Adrenal gland (tissue), 19 donors: ENCODE data around the gene INHBB. TPM values are rescaled to one million over a fixed set of nuclear protein-coding genes. Genes with fewer than 3 reads are reported as not detected.

ENCODE experiments used
- DNase-seq, 7 donors: peaks; one replicate each; pipeline ENCODE4 v3.0.0-alpha.2; 2019 to 2020
- H3K27ac ChIP-seq, 5 donors: fragments of 200-600 bp; sonication (generic) in 4 of 5; 1 replicate in 3 of 5; 2 replicates in 2 of 5; pipeline versions ENCODE4 v1.5.1 to v1.8.0; 2016 to 2020; ENCODE audit warnings: mild to moderate bottlenecking in 1 of 5
- H3K27me3 ChIP-seq: fragments of 200-600 bp; 2 replicates; pipeline ENCODE4 v1.8.0; 2021
- H3K36me3 ChIP-seq, 2 donors: fragments of 200-600 bp; replicated peaks in 1 of 2; 1 replicate in 1 of 2; 2 replicates in 1 of 2; pipeline versions ENCODE4 v1.5.1 to v1.8.0; 2018 to 2022
- H3K4me1 ChIP-seq, 2 donors: fragments of 200-600 bp; replicated peaks in 1 of 2; 1 replicate in 1 of 2; 2 replicates in 1 of 2; pipeline versions ENCODE4 v1.5.1 to v1.8.0; 2018 to 2021
- H3K4me3 ChIP-seq, 4 donors: fragments of 200-600 bp; sonication (generic) in 3 of 4; one replicate each; pipeline ENCODE4 v1.5.1; 2016 to 2018
- H3K9me3 ChIP-seq, 3 donors: fragments of 200-600 bp; sonication (generic) in 1 of 3; replicated peaks in 1 of 3; 1 replicate in 2 of 3; 2 replicates in 1 of 3; pipeline versions ENCODE4 v1.5.1 to v1.8.0; 2016 to 2021
- POLR2A ChIP-seq, 2 donors: fragments of 450-650 bp; IDR thresholded peaks; one replicate each; pipeline ENCODE4 v1.6.1; 2017; ENCODE audit warnings: antibody characterized with exemption in 2 of 2, mild to moderate bottlenecking in 2 of 2, moderate library complexity in 1 of 2
- WGBS, 4 donors: extraction: QIAGEN DNeasy Blood & Tissue Kit in 2 of 4; methylation state at CpG; one replicate each; pipeline versions ENCODE4 v1.1.5 to v1.1.7; 2013 to 2017; 5-methylcytosine and 5-hydroxymethylcytosine counted together
- intact Hi-C, 2 donors: fragments of 100-400 bp; cut with DNase I; formaldehyde crosslinking; loops; one replicate each; pipeline versions ENCODE4 v1.14.1 to v1.15.0; 2022 to 2023
- long read RNA-seq, 10 donors: library from polyadenylated mRNA in 3 of 10; unstranded in 2 of 10; stranded (forward) in 1 of 10; transcript quantifications; one replicate each; pipeline ENCODE4 v2.0.0 and lab custom pipeline, GENCODE V29; 2021 to 2026
- polyA plus RNA-seq, 3 donors: library from polyadenylated mRNA; stranded (reverse); fragments of 200-250 nt in 2 of 3; fragments of 350-450 nt in 1 of 3; fragmentation: Illumina TruSeq in 1 of 3; extraction: RNeasy Lipid Tissue Mini Kit (QIAGEN cat#74804) in 1 of 3; gene quantifications; one replicate each; pipeline ENCODE4 v1.2.3, GENCODE V29; 2013 to 2014
- total RNA-seq, 9 donors: library from RNA; depleted of rRNA in 4 of 9; stranded (reverse); fragments of >200 nt in 4 of 9; fragments of 120-200 nt in 1 of 9; fragmentation: NEBNext Ultra II Directional in 1 of 9; extraction: Animal tissue kit (Norgen Biotek cat#: 25700) in 1 of 9; gene quantifications; one replicate each; pipeline versions ENCODE4 v1.1.0 to v1.2.4, GENCODE V29; 2013 to 2023
- TF ChIP-seq, protein P1 (sequence below), 6 experiments: fragments of 450-650 bp in 4 of 6; fragments of 200-600 bp in 2 of 6; sonication (generic) in 1 of 6; IDR thresholded peaks; 1 replicate in 5 of 6; 2 replicates in 1 of 6; pipeline versions ENCODE4 v1.5.1 to v1.8.0; 2016 to 2021; ENCODE audit warnings: antibody characterized with exemption in 6 of 6, mild to moderate bottlenecking in 2 of 6, moderate library complexity in 1 of 6
- donor health status: healthy with polysubstance abuse.
- donor health status: Bipolar disorder and iron deficiency.
- donor health status: DM: yes; HTN: yes; CAD: no.
- donor health status: DM: no; HTN: no; CAD: no.
- donor health status: DM: no; HTN: no; CAD: no.
- donor health status: DM: yes; HTN: yes; CAD: no.

Gene INHBB
- total RNA-seq (1 to 10 TPM in 8 of 9 donors, under 1 TPM in 1; 0.28 to 9.1 (median 6.6) TPM), polyA plus RNA-seq (1 to 10 TPM; 2.4 to 8.7 (median 8.5) TPM)
- long read RNA-seq, donor 1, result 0 reads
- long read RNA-seq, donor 2, result 0 reads
- long read RNA-seq, donor 3, result 0 reads
- long read RNA-seq, donor 4, result 0 reads
- long read RNA-seq, donor 5, result 0 reads
- long read RNA-seq, donor 6, result 0 reads
- long read RNA-seq, donor 7, result 0 reads
- long read RNA-seq, donor 8, partial matches to known transcripts, result 0 of 1 reads
- long read RNA-seq, donor 8, other reads (novel, unspliced or antisense), result 0 of 1 reads
- long read RNA-seq, donor 9, result 0 reads
- long read RNA-seq, donor 10, result 0 reads

DNA sequence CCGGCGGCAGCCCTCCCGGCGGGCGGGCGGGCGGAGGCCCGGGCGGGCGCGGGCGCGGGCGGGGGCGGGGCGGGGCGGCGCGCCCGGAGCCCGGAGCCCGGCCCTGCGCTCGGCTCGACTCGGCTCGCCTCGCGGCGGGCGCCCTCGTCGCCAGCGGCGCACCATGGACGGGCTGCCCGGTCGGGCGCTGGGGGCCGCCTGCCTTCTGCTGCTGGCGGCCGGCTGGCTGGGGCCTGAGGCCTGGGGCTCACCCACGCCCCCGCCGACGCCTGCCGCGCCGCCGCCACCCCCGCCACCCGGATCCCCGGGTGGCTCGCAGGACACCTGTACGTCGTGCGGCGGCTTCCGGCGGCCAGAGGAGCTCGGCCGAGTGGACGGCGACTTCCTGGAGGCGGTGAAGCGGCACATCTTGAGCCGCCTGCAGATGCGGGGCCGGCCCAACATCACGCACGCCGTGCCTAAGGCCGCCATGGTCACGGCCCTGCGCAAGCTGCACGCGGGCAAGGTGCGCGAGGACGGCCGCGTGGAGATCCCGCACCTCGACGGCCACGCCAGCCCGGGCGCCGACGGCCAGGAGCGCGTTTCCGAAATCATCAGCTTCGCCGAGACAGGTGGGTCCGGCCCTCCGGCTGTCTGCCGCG, at the start of gene INHBB:
INHBB (plus strand) TSS at position 111 of the 641 bp plus-strand sequence; CDS start at position 164, 53 bp downstream.
- TF ChIP-seq, protein P1, sequence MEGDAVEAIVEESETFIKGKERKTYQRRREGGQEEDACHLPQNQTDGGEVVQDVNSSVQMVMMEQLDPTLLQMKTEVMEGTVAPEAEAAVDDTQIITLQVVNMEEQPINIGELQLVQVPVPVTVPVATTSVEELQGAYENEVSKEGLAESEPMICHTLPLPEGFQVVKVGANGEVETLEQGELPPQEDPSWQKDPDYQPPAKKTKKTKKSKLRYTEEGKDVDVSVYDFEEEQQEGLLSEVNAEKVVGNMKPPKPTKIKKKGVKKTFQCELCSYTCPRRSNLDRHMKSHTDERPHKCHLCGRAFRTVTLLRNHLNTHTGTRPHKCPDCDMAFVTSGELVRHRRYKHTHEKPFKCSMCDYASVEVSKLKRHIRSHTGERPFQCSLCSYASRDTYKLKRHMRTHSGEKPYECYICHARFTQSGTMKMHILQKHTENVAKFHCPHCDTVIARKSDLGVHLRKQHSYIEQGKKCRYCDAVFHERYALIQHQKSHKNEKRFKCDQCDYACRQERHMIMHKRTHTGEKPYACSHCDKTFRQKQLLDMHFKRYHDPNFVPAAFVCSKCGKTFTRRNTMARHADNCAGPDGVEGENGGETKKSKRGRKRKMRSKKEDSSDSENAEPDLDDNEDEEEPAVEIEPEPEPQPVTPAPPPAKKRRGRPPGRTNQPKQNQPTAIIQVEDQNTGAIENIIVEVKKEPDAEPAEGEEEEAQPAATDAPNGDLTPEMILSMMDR (IDR thresholded peaks at IDR 0.05), result no peak
- no peak for TF ChIP-seq POLR2A (IDR thresholded peaks at IDR 0.05)
- peak within 1 kb of the TSS in 1 of 5 donors; percentile 70 for H3K27ac ChIP-seq
- WGBS, 4 donors, result 1 to 7% (median 2%) methylated on average over 26 to 99 of the region's 99 CpGs; no CpG with 5 or more reads in 1 of the 4 donors
- H3K4me3 ChIP-seq, result peak within 1 kb of the TSS in 2 of 4 donors; percentile 17 to 66
- peaks cover 33% of the 10 kb centered on the region for H3K27me3 ChIP-seq
- no peaks in the 10 kb centered on the region for H3K9me3 ChIP-seq
- H3K36me3 ChIP-seq, result no peaks in the 10 kb centered on the region
- DNase-seq, result no peak
- intact Hi-C loops, result loop anchor here (5.0 to 10.0 kb wide), 3 partner anchors 179 to 331 kb away; no protein-coding TSS in a partner anchor
- peaks cover 22 to 33% of the 10 kb centered on the region in 2 donors for H3K4me1 ChIP-seq

DNA sequence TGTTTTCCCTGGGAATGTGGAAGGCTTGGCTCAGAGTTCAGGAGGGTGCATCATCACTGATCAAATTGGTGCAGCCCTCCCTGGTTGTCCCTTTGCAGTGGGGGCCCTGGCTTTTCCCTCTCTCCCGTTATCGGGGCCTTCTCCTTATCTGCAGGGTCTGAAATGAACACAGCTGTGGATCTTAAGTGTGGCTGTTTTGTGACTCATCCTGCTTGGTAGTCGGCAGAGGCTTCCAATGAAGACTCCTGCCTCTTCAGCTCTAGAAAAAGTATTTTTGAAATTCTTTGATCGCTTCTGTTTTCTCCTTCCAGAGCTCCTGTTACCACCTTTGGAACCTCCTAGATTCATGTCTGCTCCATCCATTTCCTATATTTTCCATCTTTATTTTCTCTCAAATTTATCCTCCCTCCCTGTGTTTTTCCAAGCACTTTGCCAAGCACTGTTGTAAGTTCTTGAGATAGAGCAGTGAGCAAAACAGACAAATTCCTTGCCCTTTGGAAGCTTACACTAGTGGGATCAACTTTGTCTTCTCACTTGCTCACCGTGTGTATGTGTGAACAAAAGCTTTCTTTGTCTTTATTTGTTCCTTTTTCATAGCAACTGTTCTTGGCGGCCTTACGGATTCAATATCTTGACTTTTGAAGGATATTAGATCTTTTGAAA, 47.6 kb upstream of the INHBB start:
- Histone ChIP-seq H3K9me3 (no peaks in the 10 kb centered on the region), H3K4me3 (no peak overlapping the region), H3K27ac (no peak overlapping the region), H3K27me3 (no peaks in the 10 kb centered on the region), H3K4me1 (no peaks in the 10 kb centered on the region), H3K36me3 (peaks cover 0 to 11% of the 10 kb centered on the region in 2 donors)
- intact Hi-C loops, result loop anchor here in 1 of 2 donors (5.0 kb wide), 1 partner anchor 36 kb away; no protein-coding TSS in a partner anchor
- TF ChIP-seq, protein P1 (IDR thresholded peaks at IDR 0.05), result no peak
- no peak for TF ChIP-seq POLR2A (IDR thresholded peaks at IDR 0.05)
- no peak for DNase-seq
- 80 to 87% (median 82%) methylated on average over 7 of the region's 7 CpGs for WGBS, 4 donors

DNA sequence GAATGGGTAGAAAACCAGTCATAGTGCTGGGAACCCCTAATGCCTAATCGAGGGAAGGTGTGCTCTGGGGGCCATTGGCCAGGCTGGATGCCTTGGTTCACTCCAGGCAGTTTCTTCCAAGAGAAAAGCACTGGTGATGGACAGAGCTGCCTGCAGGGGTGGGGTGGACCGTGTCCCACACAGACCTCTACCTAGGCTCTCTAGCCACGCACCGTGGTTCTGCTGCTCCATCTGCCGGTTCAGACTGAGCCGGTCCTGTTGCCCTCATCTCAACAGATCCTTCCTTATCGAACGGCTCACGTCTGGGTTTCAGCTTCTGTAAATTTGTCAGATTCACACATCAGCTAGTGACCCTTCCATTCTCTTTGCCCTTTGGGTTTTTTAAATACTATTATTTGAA, 46.9 kb upstream of the INHBB start:
- Histone ChIP-seq H3K4me1 (no peaks in the 10 kb centered on the region), H3K36me3 (peaks cover 0 to 4% of the 10 kb centered on the region in 2 donors), H3K27ac (no peak overlapping the region), H3K9me3 (no peaks in the 10 kb centered on the region), H3K27me3 (no peaks in the 10 kb centered on the region), H3K4me3 (no peak overlapping the region)
- intact Hi-C loops, result loop anchor here in 1 of 2 donors (5.0 kb wide), 1 partner anchor 37 kb away; no protein-coding TSS in a partner anchor
- WGBS, 4 donors, result 96 to 97% (median 97%) methylated on average over 8 to 9 of the region's 9 CpGs
- no peak for DNase-seq
- TF ChIP-seq, protein P1 (IDR thresholded peaks at IDR 0.05), result no peak

DNA sequence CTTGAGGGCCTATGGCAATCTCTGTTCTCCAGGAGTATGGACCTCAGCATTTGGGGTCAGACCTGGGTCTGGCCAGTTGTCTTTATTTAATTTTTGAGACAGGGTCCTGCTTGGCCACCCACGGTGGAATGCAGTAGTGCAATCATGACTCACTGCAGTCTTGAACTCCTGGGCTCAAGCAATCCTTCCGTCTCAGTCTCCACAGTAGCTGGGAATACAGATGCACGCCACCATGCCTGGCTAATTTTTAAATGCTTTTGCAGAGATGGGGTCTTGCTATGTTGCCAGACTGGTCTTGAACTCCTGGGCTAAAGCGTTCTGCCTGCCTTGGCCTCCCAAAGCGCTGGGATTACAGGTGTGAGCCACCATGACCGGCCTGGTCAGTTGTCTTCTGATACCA, 46.4 kb upstream of the INHBB start:
- Histone ChIP-seq H3K4me3 (no peak overlapping the region), H3K4me1 (no peaks in the 10 kb centered on the region), H3K36me3 (no peaks in the 10 kb centered on the region), H3K27ac (no peak overlapping the region), H3K9me3 (no peaks in the 10 kb centered on the region), H3K27me3 (no peaks in the 10 kb centered on the region)
- intact Hi-C loops, result loop anchor here in 1 of 2 donors (5.0 kb wide), 1 partner anchor 37 kb away; no protein-coding TSS in a partner anchor
- TF ChIP-seq, protein P1 (IDR thresholded peaks at IDR 0.05), result no peak
- no peak for TF ChIP-seq POLR2A (IDR thresholded peaks at IDR 0.05)
- WGBS, 4 donors, result 90 to 99% (median 96%) methylated on average over 6 of the region's 6 CpGs
- DNase-seq, result no peak
